Left colon (tissue), 2 donors: ENCODE results near the gene GPR158. TPM values are rescaled to one million over a fixed set of nuclear protein-coding genes. Genes with fewer than 3 reads are reported as not detected.
"Not testable (repeated sequence)": the region's sequence is repeated elsewhere in the genome, so short reads cannot be mapped to it uniquely, and the experiment has no call there.

ENCODE experiments used
- ATAC-seq: fragments of 200-7000 bp; cut with Tn5 transposase; one replicate; pipeline ENCODE4 v1.9.1; 2020; ENCODE audit warnings: mild to moderate bottlenecking, moderate library complexity
- DNase-seq, 2 donors: peaks; one replicate each; pipeline ENCODE4 v3.0.0-alpha.2; 2020
- intact Hi-C, 2 donors: fragments of 100-400 bp; cut with DNase I in 1 of 2; cut with micrococcal nuclease in 1 of 2; formaldehyde crosslinking; loops; one replicate each; pipeline versions ENCODE4 v1.11.2 to v1.14.0; 2022; cut with DNase I, micrococcal nuclease
- total RNA-seq, 2 donors: library from RNA; stranded (reverse); fragmentation: NEBNext Ultra II Directional; extraction: Animal tissue kit (Norgen Biotek cat#: 25700); gene quantifications; one replicate each; pipeline ENCODE4 v1.2.1, GENCODE V29; 2021
- donor health status: DM: no; HTN: no; CAD: no.
- donor health status: DM: yes; HTN: yes; CAD: no.

The GPR158 gene
- total RNA-seq, 2 donors from 2014 or later, result 0.15 to 0.42 TPM

GRCh38 chr10:25382029-25382810 is 207.4 kb downstream of the GPR158 start:
- intact Hi-C loops, result no loop called here
- ATAC-seq (no peak), DNase-seq (no peak)

- DNase-seq, intact Hi-C loops, ATAC-seq: not testable (repeated sequence)
These were observed 208.1 kb downstream of the GPR158 start for GRCh38 chr10:25382901-25383300.

GRCh38 chr10:25383686-25384085 is 208.9 kb downstream of the GPR158 start:
- DNase-seq (no peak), ATAC-seq (no peak)
- intact Hi-C loops, result no loop called here

DNA sequence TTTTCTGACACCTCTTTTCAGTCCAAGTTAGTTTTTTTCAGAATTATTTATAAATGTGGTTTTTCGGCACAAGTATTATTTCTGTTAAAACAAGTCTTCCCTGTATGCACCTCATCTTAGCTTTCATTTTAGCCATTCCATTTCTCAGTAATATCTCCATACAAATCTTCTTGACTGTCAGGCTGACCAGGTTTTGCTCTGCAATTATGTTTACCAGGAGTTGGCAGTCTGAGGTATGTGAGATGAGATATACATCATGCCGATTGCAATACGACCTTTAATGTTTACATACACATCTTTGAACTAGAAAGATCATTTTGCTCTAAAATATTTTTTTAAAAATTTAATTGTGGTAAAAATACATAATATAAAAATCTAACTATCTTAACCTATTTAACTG is 209.8 kb downstream of the GPR158 start:
- intact Hi-C loops, result no loop called here
- ATAC-seq, result no peak
- no peak for DNase-seq

DNA sequence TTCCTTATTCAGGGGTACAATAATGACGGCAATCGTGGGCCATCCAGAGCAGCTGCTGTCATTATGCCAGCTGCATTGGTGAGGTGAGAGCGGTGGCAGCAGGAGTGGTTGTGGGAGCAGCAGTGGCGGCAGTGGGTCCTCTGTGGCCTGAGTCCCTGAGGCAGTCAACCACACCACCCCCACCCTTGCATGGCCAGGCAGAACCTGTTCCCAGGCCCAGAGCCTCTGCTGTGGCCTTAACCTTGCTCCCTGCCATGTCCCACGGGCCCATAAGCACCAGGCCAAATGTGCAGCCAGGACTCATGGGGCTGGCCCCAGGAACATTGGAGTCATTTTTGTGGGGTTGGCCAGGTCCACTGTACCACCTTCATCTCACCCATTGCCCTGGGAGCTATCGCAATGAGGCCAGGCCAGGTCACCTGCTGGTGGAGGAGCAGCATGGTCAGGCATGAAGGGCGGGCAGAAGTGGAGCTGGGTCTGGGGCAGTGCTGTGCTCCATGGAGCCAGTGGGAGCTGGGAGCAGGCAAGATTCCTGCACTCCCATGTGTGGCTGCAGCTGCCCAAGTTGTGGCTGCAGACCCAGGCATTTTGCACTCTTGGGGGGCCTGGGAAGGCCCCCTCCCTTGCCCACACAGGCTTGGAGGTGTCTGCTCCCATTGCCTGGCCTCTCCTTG is 213.5 kb downstream of the GPR158 start:
- intact Hi-C loops, result no loop called here
- ATAC-seq, result no peak

DNA sequence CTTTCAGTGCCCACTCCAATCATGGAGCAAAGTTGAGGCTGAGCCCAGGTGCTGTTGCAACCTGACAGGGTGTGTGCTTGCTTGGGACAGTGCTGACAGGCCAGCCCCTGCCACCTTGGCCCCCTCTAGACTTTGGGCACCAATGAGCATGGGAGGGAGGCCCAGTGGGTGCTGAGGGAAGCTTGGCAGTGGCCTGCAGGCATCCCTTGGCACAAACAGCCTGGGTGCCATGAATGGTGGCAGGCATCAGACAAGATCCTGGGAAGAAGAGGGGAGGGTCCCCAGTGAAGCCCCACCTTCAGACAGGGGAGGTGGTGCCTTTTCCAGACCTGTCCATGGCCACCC is 214.0 kb downstream of the GPR158 start:
- intact Hi-C loops, result no loop called here
- no peak for ATAC-seq
- no peak for DNase-seq

More for the DNA sequence above, 213.5 kb downstream of the GPR158 start:
- no peak for DNase-seq

- intact Hi-C loops, result no loop called here
- no peak for ATAC-seq
These were observed 215.9 kb downstream of the GPR158 start for GRCh38 chr10:25390733-25391132.

GRCh38 chr10:25392132-25392531 is 217.3 kb downstream of the GPR158 start:
- intact Hi-C loops, result no loop called here
- no peak for ATAC-seq
- no peak for DNase-seq

More at GRCh38 chr10:25390733-25391132, 215.9 kb downstream of the GPR158 start:
- DNase-seq, result no peak

GRCh38 chr10:25393621-25394020 is 218.8 kb downstream of the GPR158 start:
- ATAC-seq (no peak), DNase-seq (no peak)
- intact Hi-C loops, result no loop called here

- no peak for DNase-seq
- ATAC-seq, result no peak
- intact Hi-C loops, result no loop called here
These were observed 223.9 kb downstream of the GPR158 start for GRCh38 chr10:25398680-25399079.

GRCh38 chr10:25405871-25406270 is 231.1 kb downstream of the GPR158 start:
- intact Hi-C loops, result no loop called here
- ATAC-seq (no peak), DNase-seq (no peak)

GRCh38 chr10:25417611-25418010 is 242.8 kb downstream of the GPR158 start:
- intact Hi-C loops, result no loop called here
- DNase-seq (no peak), ATAC-seq (no peak)

DNA sequence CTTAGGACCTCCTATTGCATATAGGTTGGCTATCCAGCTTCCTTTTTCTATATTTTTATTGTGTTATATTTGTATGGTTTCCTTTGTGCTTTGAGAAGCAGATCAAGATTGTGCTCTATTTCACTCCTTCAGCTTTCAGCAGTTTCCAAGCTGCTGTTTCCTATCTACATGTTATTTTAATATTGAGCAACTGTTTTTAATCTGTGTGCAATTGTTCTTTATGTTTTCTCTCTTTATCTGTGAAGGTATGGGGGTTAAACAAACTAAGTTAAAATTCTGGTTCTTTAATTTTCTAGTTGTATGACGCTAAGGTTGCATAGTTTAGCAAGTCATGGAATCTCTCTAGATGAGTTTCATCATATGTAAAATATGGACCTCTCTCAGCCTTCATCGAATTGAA is 251.0 kb downstream of the GPR158 start:
- ATAC-seq (no peak), DNase-seq (no peak)
- intact Hi-C loops, result no loop called here

- no peak for DNase-seq
- intact Hi-C loops, result no loop called here
- ATAC-seq, result no peak
These were observed 261.6 kb downstream of the GPR158 start for GRCh38 chr10:25436431-25436830.

DNA sequence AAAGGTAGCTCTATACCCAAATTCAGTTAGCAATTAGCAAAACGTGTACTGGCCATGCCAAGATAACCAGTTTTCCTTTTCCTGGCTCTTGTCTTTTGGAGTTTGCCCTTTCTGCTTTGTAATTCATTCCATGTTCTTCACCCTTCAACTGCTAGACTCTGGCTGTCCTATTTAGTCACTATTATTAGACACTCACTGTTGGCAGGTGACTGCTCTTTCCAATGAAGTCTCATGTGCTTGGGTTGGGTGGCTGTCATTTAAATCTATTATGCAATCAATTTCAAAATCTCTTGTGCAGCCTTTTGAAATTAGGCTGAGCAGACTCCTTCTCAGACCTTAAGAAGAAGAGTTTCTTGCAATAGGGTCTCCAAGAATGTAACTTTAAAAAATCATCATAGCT is 266.5 kb downstream of the GPR158 start:
- intact Hi-C loops, result no loop called here
- DNase-seq, result no peak
- ATAC-seq, result no peak

GRCh38 chr10:25444266-25444665 is 269.5 kb downstream of the GPR158 start:
- no peak for ATAC-seq
- no peak for DNase-seq
- intact Hi-C loops, result no loop called here

GRCh38 chr10:25451401-25451800 is 276.6 kb downstream of the GPR158 start:
- ATAC-seq, result no peak
- DNase-seq, result no peak
- intact Hi-C loops, result no loop called here

- DNase-seq (no peak), ATAC-seq (no peak)
- intact Hi-C loops, result no loop called here
These were observed 278.8 kb downstream of the GPR158 start for GRCh38 chr10:25453619-25454018.

DNA sequence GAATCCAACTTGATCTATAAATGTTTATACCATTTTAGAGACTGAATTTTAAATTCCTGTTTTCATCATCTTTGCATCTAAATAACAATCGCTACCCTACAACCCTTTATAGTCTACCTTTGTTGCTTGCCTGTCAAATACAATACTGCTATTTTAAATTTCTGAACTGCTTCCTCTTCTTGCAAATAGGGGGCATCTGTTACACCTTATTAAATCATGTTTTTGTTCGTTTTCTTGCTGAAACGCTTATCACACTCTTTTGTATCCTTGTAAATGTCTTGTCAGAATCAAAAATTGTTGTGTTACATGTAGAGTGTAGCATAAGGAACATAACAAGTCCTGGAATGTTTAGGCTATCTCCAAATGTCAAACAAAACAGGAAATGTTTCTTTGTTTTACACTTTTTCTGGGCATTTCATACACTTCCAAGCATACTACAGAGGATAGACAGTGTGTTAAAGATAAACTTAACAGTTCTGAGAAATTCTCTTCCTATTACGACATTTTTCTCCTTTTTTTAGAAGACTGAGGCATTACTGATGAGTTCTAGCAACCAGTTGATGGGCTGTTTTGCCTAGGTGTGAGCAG is 281.3 kb downstream of the GPR158 start:
- no peak for ATAC-seq
- intact Hi-C loops, result no loop called here
- no peak for DNase-seq

DNA sequence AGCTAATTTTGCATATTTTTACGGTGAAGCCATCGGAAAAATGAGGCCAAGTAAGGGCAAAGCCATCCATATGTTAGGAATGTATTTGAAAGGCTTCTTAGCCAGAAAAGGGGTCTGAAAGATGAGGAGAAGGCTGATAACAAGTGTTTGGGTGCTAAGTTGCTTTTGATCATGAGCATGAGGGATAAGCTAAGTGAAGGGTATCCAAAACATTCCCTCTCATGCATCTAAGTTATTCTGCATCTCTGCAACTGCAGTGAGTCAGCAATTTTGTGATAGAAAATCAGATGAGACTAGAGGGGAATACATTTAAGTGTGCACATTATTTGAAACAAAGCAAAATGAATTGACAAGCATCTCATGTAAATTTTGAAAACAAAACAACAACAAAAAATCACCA is 282.8 kb downstream of the GPR158 start:
- intact Hi-C loops, result no loop called here
- no peak for DNase-seq
- no peak for ATAC-seq
